ENCODE results near the gene KIAA0586. TPM values are rescaled to one million over a fixed set of nuclear protein-coding genes. Genes with fewer than 3 reads are reported as not detected.

The KIAA0586 gene
- total RNA-seq, 1 experiment from 2014 or later = 25.7 TPM

DNA sequence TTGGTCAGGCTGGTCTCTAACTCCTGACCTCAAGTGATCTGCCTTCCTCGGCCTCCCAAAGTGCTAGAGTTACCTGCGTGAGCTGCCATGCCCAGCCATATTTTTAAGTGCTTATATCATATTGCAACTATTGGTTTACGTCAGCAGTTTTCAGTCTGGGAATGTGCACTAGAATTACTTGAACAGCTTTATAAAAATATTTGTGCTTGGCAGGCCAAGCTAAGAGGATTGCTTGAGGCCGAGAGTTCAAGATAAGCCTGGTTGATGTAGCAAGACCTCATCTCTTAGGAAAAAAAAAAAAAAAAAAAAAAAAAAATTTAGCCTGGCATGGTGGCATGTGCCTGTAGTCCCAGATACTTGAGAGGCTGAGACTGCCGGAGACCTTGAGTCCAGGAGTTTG, 17.1 kb downstream of the KIAA0586 start:
- CTCF ChIA-PET = no interaction called here
- TF ChIP-seq ZFX (IDR thresholded peaks at IDR 0.05) (no peak), EZH2phosphoT487 (IDR thresholded peaks at IDR 0.05; ENCODE audit: borderline replicate concordance) (no peak), EZH2 (IDR thresholded peaks at IDR 0.05) (no peak), EGR1 (IDR thresholded peaks at IDR 0.05; ENCODE audit: low read depth) (no peak)
- TF ChIP-seq, protein P1, sequence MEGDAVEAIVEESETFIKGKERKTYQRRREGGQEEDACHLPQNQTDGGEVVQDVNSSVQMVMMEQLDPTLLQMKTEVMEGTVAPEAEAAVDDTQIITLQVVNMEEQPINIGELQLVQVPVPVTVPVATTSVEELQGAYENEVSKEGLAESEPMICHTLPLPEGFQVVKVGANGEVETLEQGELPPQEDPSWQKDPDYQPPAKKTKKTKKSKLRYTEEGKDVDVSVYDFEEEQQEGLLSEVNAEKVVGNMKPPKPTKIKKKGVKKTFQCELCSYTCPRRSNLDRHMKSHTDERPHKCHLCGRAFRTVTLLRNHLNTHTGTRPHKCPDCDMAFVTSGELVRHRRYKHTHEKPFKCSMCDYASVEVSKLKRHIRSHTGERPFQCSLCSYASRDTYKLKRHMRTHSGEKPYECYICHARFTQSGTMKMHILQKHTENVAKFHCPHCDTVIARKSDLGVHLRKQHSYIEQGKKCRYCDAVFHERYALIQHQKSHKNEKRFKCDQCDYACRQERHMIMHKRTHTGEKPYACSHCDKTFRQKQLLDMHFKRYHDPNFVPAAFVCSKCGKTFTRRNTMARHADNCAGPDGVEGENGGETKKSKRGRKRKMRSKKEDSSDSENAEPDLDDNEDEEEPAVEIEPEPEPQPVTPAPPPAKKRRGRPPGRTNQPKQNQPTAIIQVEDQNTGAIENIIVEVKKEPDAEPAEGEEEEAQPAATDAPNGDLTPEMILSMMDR (IDR thresholded peaks at IDR 0.05 in 2 of 3, conservative IDR thresholded peaks at IDR 0.05 in 1 of 3; ENCODE audit: borderline replicate concordance in 1 of 3, insufficient read depth in 1 of 3, low read depth in 2 of 3, low read length in 2 of 3) = no peak
- TF ChIP-seq, protein P2, sequence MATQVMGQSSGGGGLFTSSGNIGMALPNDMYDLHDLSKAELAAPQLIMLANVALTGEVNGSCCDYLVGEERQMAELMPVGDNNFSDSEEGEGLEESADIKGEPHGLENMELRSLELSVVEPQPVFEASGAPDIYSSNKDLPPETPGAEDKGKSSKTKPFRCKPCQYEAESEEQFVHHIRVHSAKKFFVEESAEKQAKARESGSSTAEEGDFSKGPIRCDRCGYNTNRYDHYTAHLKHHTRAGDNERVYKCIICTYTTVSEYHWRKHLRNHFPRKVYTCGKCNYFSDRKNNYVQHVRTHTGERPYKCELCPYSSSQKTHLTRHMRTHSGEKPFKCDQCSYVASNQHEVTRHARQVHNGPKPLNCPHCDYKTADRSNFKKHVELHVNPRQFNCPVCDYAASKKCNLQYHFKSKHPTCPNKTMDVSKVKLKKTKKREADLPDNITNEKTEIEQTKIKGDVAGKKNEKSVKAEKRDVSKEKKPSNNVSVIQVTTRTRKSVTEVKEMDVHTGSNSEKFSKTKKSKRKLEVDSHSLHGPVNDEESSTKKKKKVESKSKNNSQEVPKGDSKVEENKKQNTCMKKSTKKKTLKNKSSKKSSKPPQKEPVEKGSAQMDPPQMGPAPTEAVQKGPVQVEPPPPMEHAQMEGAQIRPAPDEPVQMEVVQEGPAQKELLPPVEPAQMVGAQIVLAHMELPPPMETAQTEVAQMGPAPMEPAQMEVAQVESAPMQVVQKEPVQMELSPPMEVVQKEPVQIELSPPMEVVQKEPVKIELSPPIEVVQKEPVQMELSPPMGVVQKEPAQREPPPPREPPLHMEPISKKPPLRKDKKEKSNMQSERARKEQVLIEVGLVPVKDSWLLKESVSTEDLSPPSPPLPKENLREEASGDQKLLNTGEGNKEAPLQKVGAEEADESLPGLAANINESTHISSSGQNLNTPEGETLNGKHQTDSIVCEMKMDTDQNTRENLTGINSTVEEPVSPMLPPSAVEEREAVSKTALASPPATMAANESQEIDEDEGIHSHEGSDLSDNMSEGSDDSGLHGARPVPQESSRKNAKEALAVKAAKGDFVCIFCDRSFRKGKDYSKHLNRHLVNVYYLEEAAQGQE (IDR thresholded peaks at IDR 0.05; ENCODE audit: low read depth) = no peak
- Histone ChIP-seq H3K9me2 (ENCODE audit: insufficient read depth) (no peaks in the 10 kb centered on the region), H3K79me2 (ENCODE audit: insufficient read depth, low read length) (no peaks in the 10 kb centered on the region), H4K20me1 (ENCODE audit: insufficient read depth) (no peaks in the 10 kb centered on the region), H3K4me1 (ENCODE audit: control insufficient read depth in 1 of 2, insufficient read depth in 2 of 2, low read length in 2 of 2) (no peaks in the 10 kb centered on the region), H3K9me3 (ENCODE audit: control insufficient read depth in 1 of 2, insufficient read depth in 1 of 2, low read depth in 1 of 2, low read length in 2 of 2) (no peaks in the 10 kb centered on the region), H3K4me2 (ENCODE audit: low read length) (no peak overlapping the region), H2AFZ (ENCODE audit: low read depth, low read length, poor library complexity, severe bottlenecking) (no peak overlapping the region), H3K9ac (ENCODE audit: low read length) (no peak overlapping the region), H3K27me3 (ENCODE audit: insufficient read depth, low read length) (no peaks in the 10 kb centered on the region), H3K27ac (ENCODE audit: low read depth, low read length) (no peak overlapping the region), H3K36me3 (ENCODE audit: control insufficient read depth in 1 of 2, insufficient read depth in 2 of 2, low read length in 2 of 2) (peaks cover 6 to 11% of the 10 kb centered on the region in 2 experiments), H3K4me3 (replicated peaks in 1 of 2; ENCODE audit: low read depth in 1 of 2, low read length in 2 of 2) (no peak overlapping the region)
- ATAC-seq (no peak), DNase-seq (ENCODE audit: low read depth, low spot score) (no peak)
- POLR2A ChIA-PET = no interaction called here
- RAD21 ChIA-PET (ENCODE audit: low non-redundant PET in 1 of 2, low total read pairs in 2 of 2, uncharacterized antibody in 2 of 2, unreplicated experiment in 2 of 2) = no interaction called here
- BruUV-seq (replicated peaks) = no TSS peak
- intact Hi-C loops (cut with micrococcal nuclease) = no loop called here

Measured in HCT116 (cell line).